Measurements from ENCODE around the gene LRR1.

DNA sequence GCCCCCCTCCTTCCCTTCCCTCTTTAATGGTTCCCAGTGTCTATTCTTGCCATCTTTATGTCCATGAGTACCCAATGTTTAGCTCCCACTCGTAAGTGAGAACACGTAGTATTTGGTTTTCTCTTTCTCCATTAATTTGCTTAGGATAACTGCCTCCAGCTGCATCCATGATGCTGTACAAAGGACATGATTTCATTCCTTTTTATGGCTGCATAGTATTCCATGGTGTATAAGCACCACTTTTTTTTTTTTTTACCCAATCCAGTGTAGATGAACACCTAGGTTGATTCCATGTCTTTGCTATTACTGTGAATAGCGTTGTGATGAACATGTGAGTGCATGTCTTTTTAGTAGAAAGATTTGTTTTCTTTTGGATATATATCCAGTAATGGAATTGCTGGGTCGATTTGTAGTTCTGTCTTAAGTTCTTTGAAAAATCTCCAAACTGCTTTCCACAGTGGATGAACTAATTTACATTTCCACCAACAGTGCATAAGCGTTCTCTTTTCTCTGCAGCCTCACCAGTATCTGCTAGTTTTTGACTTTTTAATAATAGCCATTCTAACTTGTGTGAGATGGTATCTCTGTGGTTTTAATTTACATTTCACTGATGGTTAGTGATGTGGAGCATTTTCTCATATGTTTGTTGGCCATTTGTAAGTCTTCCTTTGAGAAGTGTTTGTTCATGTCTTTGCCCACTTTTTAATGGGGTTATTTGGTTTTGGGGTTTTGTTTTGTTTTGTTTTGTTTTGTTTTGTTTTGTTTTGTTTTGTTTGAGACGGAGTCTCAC, 38.6 kb upstream of the LRR1 start:
- TF ChIP-seq, protein P1, sequence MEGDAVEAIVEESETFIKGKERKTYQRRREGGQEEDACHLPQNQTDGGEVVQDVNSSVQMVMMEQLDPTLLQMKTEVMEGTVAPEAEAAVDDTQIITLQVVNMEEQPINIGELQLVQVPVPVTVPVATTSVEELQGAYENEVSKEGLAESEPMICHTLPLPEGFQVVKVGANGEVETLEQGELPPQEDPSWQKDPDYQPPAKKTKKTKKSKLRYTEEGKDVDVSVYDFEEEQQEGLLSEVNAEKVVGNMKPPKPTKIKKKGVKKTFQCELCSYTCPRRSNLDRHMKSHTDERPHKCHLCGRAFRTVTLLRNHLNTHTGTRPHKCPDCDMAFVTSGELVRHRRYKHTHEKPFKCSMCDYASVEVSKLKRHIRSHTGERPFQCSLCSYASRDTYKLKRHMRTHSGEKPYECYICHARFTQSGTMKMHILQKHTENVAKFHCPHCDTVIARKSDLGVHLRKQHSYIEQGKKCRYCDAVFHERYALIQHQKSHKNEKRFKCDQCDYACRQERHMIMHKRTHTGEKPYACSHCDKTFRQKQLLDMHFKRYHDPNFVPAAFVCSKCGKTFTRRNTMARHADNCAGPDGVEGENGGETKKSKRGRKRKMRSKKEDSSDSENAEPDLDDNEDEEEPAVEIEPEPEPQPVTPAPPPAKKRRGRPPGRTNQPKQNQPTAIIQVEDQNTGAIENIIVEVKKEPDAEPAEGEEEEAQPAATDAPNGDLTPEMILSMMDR (IDR thresholded peaks at IDR 0.05; ENCODE audit: poor library complexity) = no peak
- no peak for TF ChIP-seq EZH2 (IDR thresholded peaks at IDR 0.05; ENCODE audit: borderline replicate concordance)
